ENCODE results near the gene PTGES3.

- TF ChIP-seq CTCF (conservative IDR thresholded peaks at IDR 0.05; ENCODE audit: low read depth in 2 of 2): no peak
- TF ChIP-seq POLR2AphosphoS5 (IDR thresholded peaks at IDR 0.05; ENCODE audit: low read depth): no peak; the same call in 1 of the 2 replicates
- no peak for TF ChIP-seq EZH2phosphoT487 (IDR thresholded peaks at IDR 0.05; ENCODE audit: unreplicated experiment)
- no peak for TF ChIP-seq EZH2 (IDR thresholded peaks at IDR 0.05; ENCODE audit: low read depth, unreplicated experiment)
- no peak for TF ChIP-seq CREB1 (CRISPR knock-in tag; IDR thresholded peaks at IDR 0.05; ENCODE audit: low read depth)
- TF ChIP-seq ZNF331 (CRISPR knock-in tag; IDR thresholded peaks at IDR 0.05; ENCODE audit: low read depth): no peak
- no peak for TF ChIP-seq JUNB (IDR thresholded peaks at IDR 0.05; ENCODE audit: unreplicated experiment)
- no peak for TF ChIP-seq REST (IDR thresholded peaks at IDR 0.05; ENCODE audit: unreplicated experiment)
Measured at GRCh38 chr12:56661560-56661959, 26.5 kb downstream of the PTGES3 start.

All from GM23338 (cell line).